ENCODE data around the gene PIWIL4.

Gene PIWIL4

DNA sequence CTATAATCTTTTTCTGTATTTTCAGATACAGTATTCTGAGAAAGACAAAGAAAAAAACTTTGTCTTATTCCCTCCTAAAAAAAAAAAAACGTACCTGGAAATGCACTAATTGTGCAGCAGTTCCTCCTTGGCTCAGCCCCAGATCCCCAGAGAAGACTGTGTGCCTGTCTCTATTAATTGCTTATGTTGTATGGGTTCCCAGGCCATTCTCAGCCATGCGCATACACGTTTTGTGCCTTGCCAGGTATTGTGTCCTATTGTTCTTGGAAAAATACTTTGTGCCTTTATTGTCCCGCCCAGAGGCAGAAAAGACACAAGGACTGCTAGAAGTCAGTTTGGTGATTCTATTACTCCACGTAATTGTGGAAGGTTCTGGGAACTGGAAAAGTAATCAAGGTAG is 91.2 kb downstream of the PIWIL4 start:
- ChIA-PET CTCF (no interaction called here), POLR2A (no interaction called here)
- TF ChIP-seq, protein P1, sequence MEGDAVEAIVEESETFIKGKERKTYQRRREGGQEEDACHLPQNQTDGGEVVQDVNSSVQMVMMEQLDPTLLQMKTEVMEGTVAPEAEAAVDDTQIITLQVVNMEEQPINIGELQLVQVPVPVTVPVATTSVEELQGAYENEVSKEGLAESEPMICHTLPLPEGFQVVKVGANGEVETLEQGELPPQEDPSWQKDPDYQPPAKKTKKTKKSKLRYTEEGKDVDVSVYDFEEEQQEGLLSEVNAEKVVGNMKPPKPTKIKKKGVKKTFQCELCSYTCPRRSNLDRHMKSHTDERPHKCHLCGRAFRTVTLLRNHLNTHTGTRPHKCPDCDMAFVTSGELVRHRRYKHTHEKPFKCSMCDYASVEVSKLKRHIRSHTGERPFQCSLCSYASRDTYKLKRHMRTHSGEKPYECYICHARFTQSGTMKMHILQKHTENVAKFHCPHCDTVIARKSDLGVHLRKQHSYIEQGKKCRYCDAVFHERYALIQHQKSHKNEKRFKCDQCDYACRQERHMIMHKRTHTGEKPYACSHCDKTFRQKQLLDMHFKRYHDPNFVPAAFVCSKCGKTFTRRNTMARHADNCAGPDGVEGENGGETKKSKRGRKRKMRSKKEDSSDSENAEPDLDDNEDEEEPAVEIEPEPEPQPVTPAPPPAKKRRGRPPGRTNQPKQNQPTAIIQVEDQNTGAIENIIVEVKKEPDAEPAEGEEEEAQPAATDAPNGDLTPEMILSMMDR (IDR thresholded peaks at IDR 0.05; ENCODE audit: control extremely low read depth, extremely low read depth, low read depth, missing control alignments): no peak
- DNase-seq (ENCODE audit: extremely low spot score): no peak

DNA sequence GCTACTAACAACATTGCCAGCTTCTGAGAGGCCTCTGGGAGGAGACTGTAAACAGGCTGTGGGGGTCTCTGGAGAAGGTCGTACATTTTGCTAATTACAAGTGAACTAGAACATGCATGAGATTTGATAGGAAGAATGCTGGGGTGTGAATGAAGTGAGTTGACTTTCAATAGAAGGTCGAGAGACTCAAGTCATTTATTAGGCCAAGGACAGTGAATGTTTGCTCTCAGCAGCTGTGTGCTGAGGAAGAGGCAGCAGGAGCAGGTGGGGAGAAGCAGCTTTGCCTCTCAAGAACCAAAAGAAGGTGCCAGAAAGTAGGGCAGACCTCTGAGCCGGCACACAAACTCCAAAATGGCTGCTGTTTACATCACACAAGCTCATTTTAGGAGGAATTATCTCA is 91.7 kb downstream of the PIWIL4 start:
- no peak for DNase-seq (ENCODE audit: extremely low spot score)
- ChIA-PET CTCF (no interaction called here), POLR2A (no interaction called here)
- TF ChIP-seq, protein P1 (IDR thresholded peaks at IDR 0.05; ENCODE audit: control extremely low read depth, extremely low read depth, low read depth, missing control alignments): no peak

DNA sequence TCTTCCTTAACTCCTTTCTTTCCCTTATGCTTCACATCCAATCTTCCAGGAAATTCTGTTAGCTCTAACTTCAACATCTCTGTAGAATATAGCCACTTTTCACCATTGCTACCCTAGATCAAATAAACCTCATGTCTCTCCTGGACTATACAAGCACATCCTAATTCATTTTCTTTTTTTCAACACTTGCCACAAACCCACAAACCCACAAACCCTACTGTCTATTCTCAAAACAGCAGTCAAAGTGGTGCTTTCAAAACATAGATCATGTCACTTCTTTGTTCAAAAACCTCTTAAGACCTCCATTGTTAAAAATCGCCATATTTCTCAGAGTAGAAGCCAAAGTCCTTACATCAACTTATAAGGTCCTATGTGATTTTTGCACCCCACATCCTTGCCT is 94.3 kb downstream of the PIWIL4 start:
- TF ChIP-seq, protein P1 (IDR thresholded peaks at IDR 0.05; ENCODE audit: control extremely low read depth, extremely low read depth, low read depth, missing control alignments): no peak
- DNase-seq (ENCODE audit: extremely low spot score): no peak
- ChIA-PET CTCF (interaction anchor here (1.5 kb wide), 1 partner anchor 39 kb away, joined by 3 read pairs; no protein-coding TSS in a partner anchor), POLR2A (no interaction called here)

DNA sequence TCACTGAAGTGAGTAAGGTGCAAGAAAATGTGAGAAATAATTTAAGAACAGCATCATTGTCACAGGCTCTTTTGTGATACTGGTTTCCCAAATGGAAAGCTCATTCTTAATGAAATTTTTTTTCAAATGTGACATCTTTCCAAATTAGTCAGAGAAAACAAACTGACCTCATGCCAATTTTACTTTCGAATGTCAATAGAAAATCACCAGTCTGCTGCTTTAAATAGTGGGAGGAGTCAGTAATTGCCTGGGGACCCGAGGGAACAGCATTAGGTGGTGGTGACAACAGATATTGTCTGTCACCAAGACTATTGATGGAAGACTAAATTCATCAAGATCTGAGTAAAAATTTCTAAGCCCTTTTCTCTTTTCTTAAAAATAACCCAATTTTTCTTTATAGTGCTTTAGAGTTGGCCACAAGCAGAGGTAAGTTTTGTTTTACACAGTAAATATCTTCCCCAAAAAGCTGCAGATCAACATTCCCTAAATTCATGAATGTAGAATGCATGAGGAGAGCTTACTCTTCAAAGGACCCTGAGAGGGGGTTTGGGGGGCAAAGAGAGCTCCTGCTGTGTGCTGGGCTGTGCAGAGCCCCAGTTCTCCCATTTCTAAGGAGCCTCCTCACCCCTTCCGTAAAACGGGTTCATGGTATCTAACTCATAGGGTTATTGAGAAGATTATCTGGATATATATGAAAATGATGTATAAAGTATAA is 95.1 kb downstream of the PIWIL4 start:
- no peak for DNase-seq (ENCODE audit: extremely low spot score)
- ChIA-PET POLR2A (no interaction called here), CTCF (no interaction called here)
- TF ChIP-seq, protein P1 (IDR thresholded peaks at IDR 0.05; ENCODE audit: control extremely low read depth, extremely low read depth, low read depth, missing control alignments): no peak

DNA sequence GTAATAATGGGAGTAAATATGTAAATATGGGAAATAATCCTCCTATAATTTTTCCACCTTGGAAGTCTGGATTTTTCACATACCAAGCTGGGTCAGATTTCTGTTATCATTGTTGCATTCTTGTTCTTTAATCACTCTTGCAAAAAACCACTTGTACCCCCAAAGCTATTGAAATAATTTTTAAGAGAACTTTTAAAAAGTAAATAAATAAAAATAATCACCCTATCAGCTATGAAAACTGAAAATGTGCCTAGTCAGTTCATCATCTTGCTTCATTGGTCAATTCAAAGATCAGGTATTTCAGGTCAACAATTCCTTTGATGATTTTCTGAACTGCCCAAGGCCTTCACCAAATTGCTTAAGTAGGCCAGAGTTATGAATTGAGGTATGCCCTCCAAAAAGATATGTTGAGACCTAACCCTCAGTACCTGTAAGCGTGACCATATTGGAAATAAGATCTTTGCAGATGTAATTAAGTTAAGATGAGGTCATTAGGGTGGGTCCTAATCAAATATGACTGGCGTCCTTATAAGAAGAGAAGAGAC is 95.8 kb downstream of the PIWIL4 start:
- DNase-seq (ENCODE audit: extremely low spot score): no peak
- CTCF ChIA-PET: no interaction called here
- POLR2A ChIA-PET: no interaction called here
- TF ChIP-seq, protein P1 (IDR thresholded peaks at IDR 0.05; ENCODE audit: control extremely low read depth, extremely low read depth, low read depth, missing control alignments): no peak

DNA sequence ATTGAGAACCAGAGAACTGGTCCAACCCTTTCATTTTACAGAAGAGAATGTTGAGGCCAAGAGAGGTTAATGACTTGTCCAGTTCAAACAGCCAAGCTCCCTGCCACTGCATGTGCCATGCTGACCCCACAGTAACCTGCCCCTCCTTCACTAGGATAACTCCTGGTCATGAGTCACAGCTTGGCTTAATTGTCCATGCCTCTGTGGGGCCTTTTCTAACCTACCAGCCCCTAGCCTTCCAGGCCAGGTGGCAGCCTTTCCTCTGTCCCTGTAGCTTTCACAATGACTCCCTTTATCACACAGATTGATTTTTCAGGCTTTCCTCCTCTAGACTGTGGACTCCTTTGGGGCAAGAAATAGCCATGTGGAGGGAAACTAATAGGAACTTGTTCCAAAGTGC is 97.2 kb downstream of the PIWIL4 start:
- TF ChIP-seq, protein P1 (IDR thresholded peaks at IDR 0.05; ENCODE audit: control extremely low read depth, extremely low read depth, low read depth, missing control alignments): no peak
- DNase-seq (ENCODE audit: extremely low spot score): no peak
- CTCF ChIA-PET: interaction anchor here (0.8 kb wide), 1 partner anchor 9 kb away, joined by 3 read pairs; no protein-coding TSS in a partner anchor
- POLR2A ChIA-PET: no interaction called here
